Thyroid gland (tissue), 4 donors: ENCODE measurements around the gene ADGRD1. TPM values are rescaled to one million over a fixed set of nuclear protein-coding genes. Genes with fewer than 3 reads are reported as not detected.

Experiments
- DNase-seq, 2 donors: peaks; one replicate each; pipeline ENCODE4 v3.0.0-alpha.2; 2019
- H3K27ac ChIP-seq, 3 donors: fragments of 200-600 bp; sonication (generic); 1 replicate in 2 of 3; 2 replicates in 1 of 3; pipeline ENCODE4 v1.5.1; 2016 to 2019; ENCODE audit warnings: mild to moderate bottlenecking in 1 of 3, moderate library complexity in 1 of 3
- H3K27me3 ChIP-seq: fragments of 200-600 bp; sonication (generic); one replicate; pipeline ENCODE4 v1.5.1; 2019
- H3K36me3 ChIP-seq, 2 donors: fragments of 200-600 bp; sonication (generic); one replicate each; pipeline ENCODE4 v1.5.1; 2016 to 2019
- H3K4me1 ChIP-seq, 2 donors: fragments of 200-600 bp; sonication (generic); one replicate each; pipeline ENCODE4 v1.5.1; 2017 to 2019
- H3K4me3 ChIP-seq, 3 donors: fragments of 200-600 bp; sonication (generic); replicated peaks in 1 of 3; 1 replicate in 2 of 3; 2 replicates in 1 of 3; pipeline ENCODE4 v1.5.1; 2016; ENCODE audit warnings: mild to moderate bottlenecking in 1 of 3
- H3K9me3 ChIP-seq: fragments of 200-600 bp; sonication (generic); one replicate; pipeline ENCODE4 v1.5.1; 2017
- CTCF ChIP-seq, 6 experiments: fragments of 200-600 bp in 3 of 6; fragments of 450-650 bp in 3 of 6; sonication (generic) in 3 of 6; IDR thresholded peaks; one replicate each; pipeline ENCODE4 v1.5.1; 2016 to 2019; ENCODE audit warnings: antibody characterized with exemption in 6 of 6, mild to moderate bottlenecking in 2 of 6, inconsistent platforms in 1 of 6, moderate library complexity in 1 of 6
- POLR2A ChIP-seq, 2 donors: fragments of 450-650 bp; IDR thresholded peaks; one replicate each; pipeline ENCODE4 v1.6.1; 2017; ENCODE audit warnings: antibody characterized with exemption in 2 of 2, mild to moderate bottlenecking in 2 of 2, moderate library complexity in 1 of 2
- WGBS, 2 donors: methylation state at CpG; one replicate each; pipeline ENCODE4 v1.1.5; 2017; 5-methylcytosine and 5-hydroxymethylcytosine counted together
- intact Hi-C: fragments of 100-400 bp; cut with DNase I; formaldehyde crosslinking; loops from one replicate; pipeline ENCODE4 v1.15.1; 2023
- total RNA-seq, 4 donors: library from RNA; depleted of rRNA; stranded (reverse); fragments of >200 nt; gene quantifications; one replicate each; pipeline ENCODE4 v1.2.3, GENCODE V29; 2016

The ADGRD1 gene
- total RNA-seq, 4 donors from 2014 or later = 14.1 to 44.3 (median 24.7) TPM

- Histone ChIP-seq H3K27me3 (no peaks in the 10 kb centered on the region), H3K9me3 (no peaks in the 10 kb centered on the region), H3K36me3 (no peaks in the 10 kb centered on the region), H3K4me1 (peaks cover 0 to 6% of the 10 kb centered on the region in 2 donors), H3K27ac (no peak overlapping the region), H3K4me3 (no peak overlapping the region)
- intact Hi-C loops = loop anchor here (10.0 kb wide), 1 partner anchor 355 kb away; no protein-coding TSS in a partner anchor
- WGBS, 2 donors = 94 to 97% methylated on average over 5 of the region's 5 CpGs
- no peak for DNase-seq
- TF ChIP-seq POLR2A (IDR thresholded peaks at IDR 0.05) (no peak), CTCF (IDR thresholded peaks at IDR 0.05) (no peak)
Observed at GRCh38 chr12:131100031-131100674, 146.4 kb downstream of the ADGRD1 start.

GRCh38 chr12:131101006-131101405 is 147.3 kb downstream of the ADGRD1 start:
- Histone ChIP-seq H3K36me3 (no peaks in the 10 kb centered on the region), H3K27ac (no peak overlapping the region), H3K4me1 (peaks cover 0 to 6% of the 10 kb centered on the region in 2 donors), H3K9me3 (no peaks in the 10 kb centered on the region), H3K27me3 (no peaks in the 10 kb centered on the region), H3K4me3 (no peak overlapping the region)
- TF ChIP-seq CTCF (IDR thresholded peaks at IDR 0.05) = no peak
- no peak for TF ChIP-seq POLR2A (IDR thresholded peaks at IDR 0.05)
- 97 to 98% methylated on average over 4 of the region's 4 CpGs for WGBS, 2 donors
- intact Hi-C loops = loop anchor here (10.0 kb wide), 1 partner anchor 354 kb away; no protein-coding TSS in a partner anchor
- peak in 1 of 2 donors; percentile 1 for DNase-seq

- Histone ChIP-seq H3K36me3 (no peaks in the 10 kb centered on the region), H3K4me3 (no peak overlapping the region), H3K9me3 (no peaks in the 10 kb centered on the region), H3K27me3 (no peaks in the 10 kb centered on the region), H3K4me1 (peaks cover 0 to 6% of the 10 kb centered on the region in 2 donors), H3K27ac (no peak overlapping the region)
- WGBS, 2 donors = 67 to 83% methylated on average over 13 of the region's 13 CpGs
- no peak for TF ChIP-seq POLR2A (IDR thresholded peaks at IDR 0.05)
- TF ChIP-seq CTCF (IDR thresholded peaks at IDR 0.05) = no peak
- peak in 1 of 2 donors; percentile 5 for DNase-seq
- intact Hi-C loops = loop anchor here (10.0 kb wide), 1 partner anchor 353 kb away; no protein-coding TSS in a partner anchor
Observed at GRCh38 chr12:131101703-131102492, 148.2 kb downstream of the ADGRD1 start.

DNA sequence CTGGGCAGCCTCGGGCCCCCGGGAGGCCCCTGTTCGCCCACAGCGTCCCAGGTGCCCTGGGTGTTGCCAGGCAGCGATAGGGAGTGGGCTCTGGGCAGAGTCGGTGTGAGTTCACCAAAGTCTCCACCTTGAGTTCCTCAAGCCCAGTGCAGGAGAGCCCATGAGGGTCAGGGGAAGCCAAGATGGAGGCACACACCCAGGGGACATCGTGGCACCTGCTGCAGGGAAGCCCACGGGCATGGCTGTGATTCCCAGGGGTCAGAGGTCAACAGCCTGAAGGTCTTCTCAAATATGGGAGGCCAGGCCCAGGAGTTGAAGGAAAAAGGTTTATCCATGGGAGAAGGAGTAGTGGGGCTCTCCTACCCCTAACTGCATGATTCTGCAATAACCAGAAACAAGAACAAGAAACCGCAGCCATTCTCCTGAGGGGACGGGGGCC is 148.8 kb downstream of the ADGRD1 start:
- intact Hi-C loops = loop anchor here (10.0 kb wide), 1 partner anchor 352 kb away; no protein-coding TSS in a partner anchor
- H3K27ac ChIP-seq = no peak overlapping the region
- no peak for DNase-seq

More for the DNA sequence above, 148.8 kb downstream of the ADGRD1 start:
- no peaks in the 10 kb centered on the region for H3K27me3 ChIP-seq
- WGBS, 2 donors = 87 to 100% methylated on average over 2 to 4 of the region's 10 CpGs
- no peak overlapping the region for H3K4me3 ChIP-seq
- H3K4me1 ChIP-seq = peaks cover 0 to 6% of the 10 kb centered on the region in 2 donors
- no peaks in the 10 kb centered on the region for H3K36me3 ChIP-seq
- no peak for TF ChIP-seq POLR2A (IDR thresholded peaks at IDR 0.05)
- no peak for TF ChIP-seq CTCF (IDR thresholded peaks at IDR 0.05)
- no peaks in the 10 kb centered on the region for H3K9me3 ChIP-seq
